Measurements from ENCODE around the gene OSGEPL1. TPM values are rescaled to one million over a fixed set of nuclear protein-coding genes. Genes with fewer than 3 reads are reported as not detected.
A peak's percentile ranks its signal among the peaks of the same experiment; 100 is the strongest.
"Not testable (repeated sequence)": the region's sequence is repeated elsewhere in the genome, so short reads cannot be mapped to it uniquely, and the experiment has no call there.

Gene OSGEPL1
- total RNA-seq, 4 donors from 2014 or later: 2.6 to 10.3 (median 6.8) TPM

GRCh38 chr2:189762229-189762550, 402 bp downstream of the OSGEPL1 start:
- no peak for TF ChIP-seq POLR2A (IDR thresholded peaks at IDR 0.05)
- no peak for TF ChIP-seq CTCF (IDR thresholded peaks at IDR 0.05)
- no peak for DNase-seq (ENCODE audit: low spot score in 2 of 2)

DNA sequence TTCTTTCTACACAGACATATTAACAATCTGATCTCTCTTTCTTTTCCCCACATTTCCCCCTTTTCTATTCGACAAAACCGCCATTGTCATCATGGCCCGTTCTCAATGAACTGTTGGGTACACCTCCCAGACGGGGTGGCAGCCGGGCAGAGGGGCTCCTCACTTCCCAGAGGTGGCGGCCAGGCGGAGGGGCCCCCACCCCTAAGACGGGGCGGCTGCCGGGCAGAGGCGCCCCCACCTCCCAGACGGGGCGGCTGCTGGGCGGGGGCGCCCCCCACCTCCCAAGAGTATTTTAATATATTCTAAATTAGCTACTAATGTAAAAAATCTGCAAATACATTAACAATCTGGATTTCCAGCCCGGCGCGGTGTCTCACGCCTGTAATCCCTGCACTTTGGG, 2.4 kb downstream of the OSGEPL1 start:
- DNase-seq (ENCODE audit: low spot score in 2 of 2); intact Hi-C loops (cut with DNase I; ENCODE audit: low total_unique reads); H3K4me3 ChIP-seq (ENCODE audit: low read depth, poor library complexity, severe bottlenecking): not testable (repeated sequence)
- 95 to 97% methylated on average over 19 of the region's 19 CpGs for WGBS, 2 donors

More at GRCh38 chr2:189762229-189762550, 402 bp downstream of the OSGEPL1 start:
- H3K4me3 ChIP-seq (ENCODE audit: low read depth, poor library complexity, severe bottlenecking): peak overlapping the region; percentile 54
- intact Hi-C loops (cut with DNase I; ENCODE audit: low total_unique reads): no loop called here
- 0% methylated on average over 7 of the region's 7 CpGs for WGBS, 2 donors

DNA sequence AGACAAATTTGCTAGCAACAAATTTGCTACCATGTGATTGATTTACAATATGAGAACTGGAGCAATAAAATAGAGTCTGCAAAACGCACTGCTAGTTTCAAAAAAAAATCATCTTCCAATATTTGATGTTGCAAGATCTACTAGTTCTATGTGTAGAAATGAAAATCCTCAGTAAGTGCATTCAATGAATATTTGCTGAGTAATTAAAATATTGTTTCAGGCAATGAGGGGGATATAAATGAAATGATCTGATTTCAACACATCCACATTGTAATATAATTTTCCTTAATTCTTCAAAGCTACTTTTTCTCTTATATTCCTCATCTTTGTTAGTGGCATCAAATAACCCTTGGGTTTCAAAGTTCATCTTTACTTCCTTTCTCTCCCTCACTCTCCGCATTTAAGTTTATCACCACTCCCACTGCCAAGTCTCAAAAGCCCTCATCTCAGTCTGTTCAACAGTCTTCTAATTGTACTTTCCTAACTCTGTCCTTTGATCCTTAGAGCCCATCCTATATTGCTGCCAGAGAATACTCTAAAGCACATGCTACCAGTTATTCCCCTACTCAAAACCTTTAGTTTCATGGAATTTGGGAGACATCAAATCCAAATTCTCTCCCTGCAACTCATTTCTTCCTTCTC, 6.2 kb downstream of the OSGEPL1 start:
- 86 to 89% methylated on average over 2 of the region's 2 CpGs for WGBS, 2 donors
- intact Hi-C loops (cut with DNase I; ENCODE audit: low total_unique reads): loop anchor here (10.0 kb wide), 1 partner anchor 308 kb away; the partner anchor contains the start of gene MSTN
- TF ChIP-seq POLR2A (IDR thresholded peaks at IDR 0.05) (no peak), CTCF (IDR thresholded peaks at IDR 0.05) (no peak)
- H3K4me3 ChIP-seq (ENCODE audit: low read depth, poor library complexity, severe bottlenecking): no peak overlapping the region
- DNase-seq (ENCODE audit: low spot score in 2 of 2): no peak

GRCh38 chr2:189751080-189751658, 11.4 kb downstream of the OSGEPL1 start:
- intact Hi-C loops (cut with DNase I; ENCODE audit: low total_unique reads): loop anchor here (10.0 kb wide), 1 partner anchor 314 kb away; the partner anchor contains the start of gene MSTN
- TF ChIP-seq POLR2A (IDR thresholded peaks at IDR 0.05): no peak
- TF ChIP-seq CTCF (IDR thresholded peaks at IDR 0.05): no peak
- no peak overlapping the region for H3K4me3 ChIP-seq (ENCODE audit: low read depth, poor library complexity, severe bottlenecking)
- 83 to 84% methylated on average over 10 of the region's 10 CpGs for WGBS, 2 donors
- DNase-seq (ENCODE audit: low spot score in 2 of 2): no peak

DNA sequence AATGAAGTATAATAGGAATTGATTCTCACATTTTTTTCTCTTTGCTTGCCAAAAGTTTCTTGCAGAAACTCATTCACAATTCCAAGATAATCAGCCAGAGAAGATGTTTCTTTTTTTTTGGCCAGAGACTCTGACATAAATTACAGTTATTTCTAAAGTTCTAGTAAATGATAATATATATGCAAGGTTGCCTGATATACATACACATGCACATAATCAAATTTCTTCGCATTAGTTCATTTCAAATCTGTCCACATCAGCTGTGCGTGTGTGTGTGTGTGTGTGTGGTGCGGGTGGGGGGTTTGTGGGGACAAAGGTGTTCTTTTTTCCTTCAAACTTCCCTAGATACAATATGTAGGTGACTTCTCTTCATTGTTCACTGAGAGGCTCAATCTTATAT, 33.2 kb downstream of the OSGEPL1 start:
- 78 to 84% methylated on average over 3 of the region's 3 CpGs for WGBS, 2 donors
- H3K4me3 ChIP-seq (ENCODE audit: low read depth, poor library complexity, severe bottlenecking): no peak overlapping the region
- TF ChIP-seq CTCF (IDR thresholded peaks at IDR 0.05) (no peak), POLR2A (IDR thresholded peaks at IDR 0.05) (no peak)
- no peak for DNase-seq (ENCODE audit: low spot score in 2 of 2)
- intact Hi-C loops (cut with DNase I; ENCODE audit: low total_unique reads): no loop called here

DNA sequence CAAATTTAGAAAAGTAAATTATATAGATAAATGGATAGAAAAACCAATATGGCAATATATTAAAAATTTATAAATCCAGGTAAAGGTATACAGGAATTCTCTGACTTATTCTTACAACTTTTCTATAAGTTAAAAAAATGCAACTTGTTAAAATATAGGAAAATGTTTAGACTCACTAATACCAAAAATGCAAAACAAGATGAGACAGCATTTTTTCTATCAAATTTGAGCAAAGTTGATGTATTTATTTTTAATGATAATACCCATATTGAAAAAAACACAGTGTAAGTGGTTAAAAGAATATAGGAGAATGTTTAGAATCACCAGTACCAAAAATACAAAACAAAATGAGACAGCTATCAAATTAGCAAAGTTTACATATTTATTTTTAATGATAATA, 35.7 kb downstream of the OSGEPL1 start:
- H3K4me3 ChIP-seq (ENCODE audit: low read depth, poor library complexity, severe bottlenecking): no peak overlapping the region
- no peak for DNase-seq (ENCODE audit: low spot score in 2 of 2)
- TF ChIP-seq CTCF (IDR thresholded peaks at IDR 0.05) (no peak), POLR2A (IDR thresholded peaks at IDR 0.05) (no peak)
- intact Hi-C loops (cut with DNase I; ENCODE audit: low total_unique reads): no loop called here

Data from lower leg skin (tissue), 4 donors.